Cardiac atrium fibroblast (primary cell): ENCODE results near the gene CD6. TPM values are rescaled to one million over a fixed set of nuclear protein-coding genes. Genes with fewer than 3 reads are reported as not detected.

Experiments
- total RNA-seq: library from RNA; depleted of rRNA; stranded (reverse); fragments of >200 nt; gene quantifications from 2 replicates; pipeline ENCODE4 v1.2.3, GENCODE V29; 2015

Gene CD6
- total RNA-seq, result not detected in 2 replicates

DNA sequence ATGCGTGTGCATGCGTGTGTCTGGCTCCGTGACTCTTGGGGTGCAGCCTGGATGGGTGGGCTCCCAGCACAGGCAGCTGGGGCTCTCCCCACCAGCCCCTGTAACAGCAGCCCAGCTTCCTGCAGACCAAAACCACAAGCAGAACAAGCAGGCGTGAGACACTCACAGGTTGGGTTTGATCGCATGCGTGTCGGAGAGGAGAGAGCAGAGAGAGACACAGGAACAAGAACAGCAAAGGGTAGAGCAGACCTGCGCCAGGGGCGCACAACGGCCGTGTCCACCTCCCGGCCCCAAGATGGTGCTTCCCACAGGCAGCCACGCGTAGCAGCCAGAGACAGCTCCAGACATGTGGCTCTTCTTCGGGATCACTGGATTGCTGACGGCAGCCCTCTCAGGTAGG is at the start of gene CD6:
TSS of gene CD6 (plus strand) at position 161 of the 400 bp plus-strand sequence. CDS start at position 347, 186 bp downstream.

GRCh38 chr11:60924110-60924905 is 47.2 kb upstream of the CD6 start, which contains the start of gene TMEM132A:
TSS of gene TMEM132A (plus strand) at chr11:60924460. CDS start at chr11:60924634, 174 bp downstream.

GRCh38 chr11:60951904-60952741 is 19.4 kb upstream of the CD6 start, which contains the start of gene SLC15A3:
TSS of gene SLC15A3 (minus strand) at chr11:60952176. CDS start at chr11:60951551, 625 bp downstream.

Other genes starting within 250 kb of the CD6 start
- gene MS4A18, start 247.0 kb upstream of the CD6 start, total RNA-seq, result not detected in 2 replicates
- not detected in 2 replicates for gene MS4A15, start 214.8 kb upstream of the CD6 start, total RNA-seq
- gene MS4A10, start 186.3 kb upstream of the CD6 start, total RNA-seq, result not detected in 2 replicates
- 20.6 and 26.2 TPM in 2 replicates for gene CCDC86, start 129.6 kb upstream of the CD6 start, total RNA-seq
- gene PTGDR2, start 115.7 kb upstream of the CD6 start, total RNA-seq, result not detected in 2 replicates
- 0.18 and 0.81 TPM in 2 replicates for gene ZP1, start 104.1 kb upstream of the CD6 start, total RNA-seq
- gene PRPF19, start 65.1 kb upstream of the CD6 start, total RNA-seq, result 48.6 and 52.4 TPM in 2 replicates
- 70.6 and 77.4 TPM in 2 replicates for gene TMEM109, start 57.5 kb upstream of the CD6 start, total RNA-seq
- 17.9 and 77.4 TPM in 2 replicates for gene TMEM132A, start 47.2 kb upstream of the CD6 start, total RNA-seq
- gene SLC15A3, start 19.5 kb upstream of the CD6 start, total RNA-seq, result 7.6 and 16.0 TPM in 2 replicates
- not detected in 2 replicates for gene CD5, start 130.8 kb downstream of the CD6 start, total RNA-seq
- 10.5 and 12.0 TPM in 2 replicates for gene VPS37C, start 189.7 kb downstream of the CD6 start, total RNA-seq
- gene PGA3, start 231.8 kb downstream of the CD6 start, total RNA-seq, result not detected in 2 replicates